ENCODE measurements around the gene EIF4B. TPM values are rescaled to one million over a fixed set of nuclear protein-coding genes. Genes with fewer than 3 reads are reported as not detected.

The EIF4B gene
- total and polyA plus RNA-seq, 9 of the 15 experiments (the other 6 are each of a cell fraction or from before 2014, with no cell fraction given), result 138 to 669 (median 552) TPM

GRCh38 chr12:53014709-53015108 lies 8.5 kb downstream of the EIF4B start (continued):
- TF ChIP-seq NONO (IDR thresholded peaks at IDR 0.05; ENCODE audit: low read depth in 2 of 2, low read length in 1 of 2) (no peak), ZNF507 (tag; conservative IDR thresholded peaks at IDR 0.05) (no peak), HDAC6 (IDR thresholded peaks at IDR 0.05; ENCODE audit: low read depth, low read length) (no peak), HIVEP1 (CRISPR knock-in tag; IDR thresholded peaks at IDR 0.05) (no peak), ARHGAP35 (IDR thresholded peaks at IDR 0.05; ENCODE audit: partially characterized antibody) (no peak), PATZ1 (CRISPR knock-in tag; IDR thresholded peaks at IDR 0.05; ENCODE audit: borderline replicate concordance) (no peak), PTRF (tag; IDR thresholded peaks at IDR 0.05) (no peak)

GRCh38 chr12:53025250-53025649 lies 19.0 kb downstream of the EIF4B start:
- intact Hi-C loops (cut with micrococcal nuclease) (no loop called here), in situ Hi-C loops (cut with MboI) (no loop called here)
- H2AFZ ChIP-seq (ENCODE audit: low read depth, low read length), result no peak overlapping the region
- H3K79me2 ChIP-seq (ENCODE audit: control insufficient read depth, insufficient read depth, low read length), result peaks cover 32% of the 10 kb centered on the region; the same call in 2 of the 3 replicates
- H3K27ac ChIP-seq (ENCODE audit: extremely low read depth, low read depth, low read length), result no peak overlapping the region
- ATAC-seq, result 0 out of 3 replicates have a peak, but pooled peaks have one; percentile 43
- BruUV-seq (replicated peaks), result no TSS peak
- H3K27me3 ChIP-seq (ENCODE audit: control insufficient read depth in 2 of 2, insufficient read depth in 2 of 2, low read length in 2 of 2), result no peaks in the 10 kb centered on the region
- no peak for FAIRE-seq
- H3K4me2 ChIP-seq (ENCODE audit: insufficient read depth, low read length), result no peak overlapping the region
- ChIA-PET POLR2A (interaction anchor here (0.6 to 4.0 kb wide), 5 partner anchors 9 to 107 kb away, joined by 3 to 11 read pairs (median 3); partner anchors contain the start of gene EIF4B), CTCF (ENCODE audit: low intra/inter-chr PET ratio) (no interaction called here)
- no peak overlapping the region for H3K4me3 ChIP-seq
- DNase-seq (ENCODE audit: extremely low read depth in 1 of 4, low spot score in 3 of 4), result no peak
- TF ChIP-seq POLR2G (IDR thresholded peaks at IDR 0.05; ENCODE audit: low read depth, low read length), result peak; percentile 0; the same call in 1 of the 2 replicates
- TF ChIP-seq ARID2 (IDR thresholded peaks at IDR 0.05), result no peak
- H3K9me3 ChIP-seq (replicated peaks; ENCODE audit: control insufficient read depth, insufficient read depth, low read depth, low read length), result no peaks in the 10 kb centered on the region
- WGBS (ENCODE audit: insufficient coverage, low coverage, missing lambda C conversion rate), result 91% methylated on average over 3 of the region's 3 CpGs
- H3K4me1 ChIP-seq (replicated peaks in 1 of 2; ENCODE audit: control insufficient read depth in 2 of 2, insufficient read depth in 2 of 2, low read length in 2 of 2), result no peaks in the 10 kb centered on the region
- H3K36me3 ChIP-seq (ENCODE audit: control insufficient read depth, insufficient read depth, low read length), result peaks cover 90% of the 10 kb centered on the region
- H3K9me1 ChIP-seq (ENCODE audit: control insufficient read depth, insufficient read depth, low read length), result no peaks in the 10 kb centered on the region
- no peaks in the 10 kb centered on the region for H4K20me1 ChIP-seq (replicated peaks; ENCODE audit: control insufficient read depth, insufficient read depth, low read length)
- H3K9ac ChIP-seq (ENCODE audit: insufficient read depth in 1 of 2, low read depth in 2 of 2, low read length in 2 of 2), result no peak overlapping the region
